ENCODE results near the gene NANOS3.

NANOS3 gene

DNA sequence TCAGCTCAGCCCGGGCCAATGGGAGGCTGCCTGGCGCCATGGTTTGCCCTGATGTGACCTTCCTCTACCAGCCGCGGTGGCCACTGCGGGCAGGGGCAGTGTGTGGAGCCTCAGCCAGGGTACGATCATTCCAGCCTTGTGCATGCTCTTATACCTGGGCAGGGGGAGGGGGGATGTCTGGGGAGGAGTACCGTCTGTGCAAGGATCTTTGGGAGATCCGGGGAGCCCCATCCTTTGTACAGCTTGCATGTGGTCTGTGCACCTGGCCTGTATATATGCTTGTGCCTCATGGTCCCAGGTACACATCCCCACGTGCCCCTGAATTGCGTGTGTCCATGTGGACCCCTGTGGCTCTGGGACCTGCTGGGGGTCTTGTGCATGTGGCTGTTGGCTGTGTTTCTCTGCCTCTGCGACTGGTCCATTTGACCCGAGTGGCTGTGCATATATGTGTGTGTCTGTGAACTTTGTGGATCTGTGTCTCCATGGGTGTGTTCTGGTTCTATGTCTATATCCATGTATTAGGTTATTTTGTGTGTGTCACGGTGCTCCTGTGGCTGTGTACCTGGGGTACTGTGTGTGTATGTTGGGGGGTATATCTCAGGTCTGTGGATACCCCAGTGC is 12.8 kb upstream of the NANOS3 start:
- H3K4me2 ChIP-seq (ENCODE audit: insufficient read depth, low read length, poor library complexity, severe bottlenecking), result no peak overlapping the region

DNA sequence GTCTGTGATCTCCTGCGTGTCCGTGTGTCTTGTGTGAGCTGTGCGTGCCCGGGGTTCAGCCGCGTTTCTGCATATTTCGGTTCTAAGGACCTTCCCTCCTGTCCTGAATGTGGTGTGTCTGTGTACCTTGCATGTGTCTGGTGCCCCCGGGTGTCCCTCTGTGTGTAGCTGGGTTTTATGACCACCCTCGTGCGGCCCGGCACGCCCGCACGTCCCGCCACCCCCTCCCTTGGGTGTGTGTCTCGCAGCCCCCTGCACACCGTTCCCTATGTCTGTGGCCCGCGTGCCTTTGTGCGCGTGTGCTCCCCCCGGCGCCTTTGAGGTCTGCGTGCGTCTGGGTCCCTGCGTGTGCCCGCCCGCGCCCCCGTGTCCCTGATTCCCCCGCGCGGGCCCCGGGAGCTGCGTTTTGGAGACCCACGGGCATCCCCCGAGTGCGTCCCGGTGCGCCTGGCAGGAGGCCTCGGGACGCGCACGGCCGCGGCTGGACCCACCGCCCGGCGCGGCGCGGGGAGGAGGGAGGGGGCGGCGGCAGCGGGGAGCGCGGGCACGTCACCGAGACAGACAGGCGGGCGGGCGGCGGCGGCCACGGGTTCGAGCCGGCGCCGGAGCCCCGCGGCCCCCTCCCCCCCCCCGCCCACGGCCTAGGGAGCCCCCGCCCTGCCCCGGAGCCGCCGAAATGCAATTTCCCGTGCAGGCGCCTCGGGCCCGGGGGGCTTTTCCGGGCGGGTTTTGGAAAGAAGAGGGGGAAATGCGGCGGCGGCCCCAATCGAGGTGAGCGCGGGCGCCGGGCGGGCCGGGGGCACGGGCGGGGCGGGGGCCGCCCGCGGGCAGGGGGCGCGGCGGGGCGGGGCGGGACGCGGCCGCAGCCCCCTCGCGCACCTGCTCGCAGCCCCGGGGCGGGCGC is 12.0 kb upstream of the NANOS3 start:
- H3K27me3 ChIP-seq (ENCODE audit: control insufficient read depth in 3 of 3, insufficient read depth in 3 of 3, low read depth in 1 of 3, low read length in 3 of 3), result peaks cover 8 to 45% (median 43%) of the 10 kb centered on the region in 3 experiments
- H3K4me1 ChIP-seq (ENCODE audit: control insufficient read depth in 2 of 2, insufficient read depth in 1 of 2, low read depth in 1 of 2, low read length in 2 of 2), result peaks cover 12 to 13% of the 10 kb centered on the region in 2 donors
- peak overlapping the region; percentile 19 for H2BK15ac ChIP-seq (ENCODE audit: low read length)
- peak overlapping the region in 1 of 2 donors; percentile 43 for H3K4me3 ChIP-seq (ENCODE audit: low read length in 2 of 2)
- H4K91ac ChIP-seq (ENCODE audit: low read depth, low read length, poor library complexity), result no peak overlapping the region
- H3K9me3 ChIP-seq (replicated peaks in 1 of 2; ENCODE audit: control insufficient read depth in 2 of 2, insufficient read depth in 1 of 2, low read depth in 1 of 2, low read length in 2 of 2), result peaks cover 0 to 4% of the 10 kb centered on the region in 2 donors
- H3K27ac ChIP-seq (replicated peaks; ENCODE audit: low read length), result no peak overlapping the region
- no peaks in the 10 kb centered on the region for H3K36me3 ChIP-seq (replicated peaks in 1 of 2; ENCODE audit: control insufficient read depth in 2 of 2, insufficient read depth in 2 of 2, low read length in 2 of 2)
- H3K79me1 ChIP-seq (ENCODE audit: low read depth, low read length), result peaks cover 4% of the 10 kb centered on the region
- H2BK5ac ChIP-seq (ENCODE audit: low read length), result peak overlapping the region; percentile 87
- peak overlapping the region; percentile 93 for H2AFZ ChIP-seq (ENCODE audit: low read length)
- no CpG with 5 or more reads among the region's 113 CpGs for WGBS, 2 donors (ENCODE audit: extremely low coverage in 2 of 2, insufficient read length in 2 of 2, insufficient replicate concordance in 1 of 2)
- no peak overlapping the region for H4K8ac ChIP-seq (ENCODE audit: low read depth, low read length)
- H2BK120ac ChIP-seq (ENCODE audit: low read depth, low read length), result no peak overlapping the region
- no peak for DNase-seq (ENCODE audit: low spot score)
- peak overlapping the region; percentile 99 for H3K23ac ChIP-seq (ENCODE audit: low read depth, low read length, poor library complexity)
- H3K18ac ChIP-seq (ENCODE audit: low read length), result peak overlapping the region; percentile 93
- H2BK12ac ChIP-seq (ENCODE audit: low read length), result peak overlapping the region; percentile 73
- H3K9ac ChIP-seq (ENCODE audit: low read depth, low read length, poor library complexity), result no peak overlapping the region
- peak overlapping the region; percentile 10 for H2AK5ac ChIP-seq (ENCODE audit: low read depth, low read length)
- H3K4ac ChIP-seq (ENCODE audit: low read length), result peak overlapping the region; percentile 93
- peak overlapping the region; percentile 63 for H3K14ac ChIP-seq (ENCODE audit: low read length)
- peak overlapping the region; percentile 80 for H3K4me2 ChIP-seq (ENCODE audit: insufficient read depth, low read length, poor library complexity, severe bottlenecking)

More for the DNA sequence above, 12.8 kb upstream of the NANOS3 start:
- H3K27ac ChIP-seq (replicated peaks; ENCODE audit: low read length), result no peak overlapping the region
- no peak overlapping the region for H2BK12ac ChIP-seq (ENCODE audit: low read length)
- peak overlapping the region; percentile 63 for H3K14ac ChIP-seq (ENCODE audit: low read length)
- H3K9me3 ChIP-seq (replicated peaks in 1 of 2; ENCODE audit: control insufficient read depth in 2 of 2, insufficient read depth in 1 of 2, low read depth in 1 of 2, low read length in 2 of 2), result peaks cover 0 to 4% of the 10 kb centered on the region in 2 donors
- H3K4me3 ChIP-seq (ENCODE audit: low read length in 2 of 2), result no peak overlapping the region
- H3K4ac ChIP-seq (ENCODE audit: low read length), result peak overlapping the region; percentile 93
- peak overlapping the region; percentile 93 for H3K18ac ChIP-seq (ENCODE audit: low read length)
- WGBS, 2 donors (ENCODE audit: extremely low coverage in 2 of 2, insufficient read length in 2 of 2, insufficient replicate concordance in 1 of 2), result no CpG with 5 or more reads among the region's 13 CpGs
- peak overlapping the region; percentile 57 for H3K23ac ChIP-seq (ENCODE audit: low read depth, low read length, poor library complexity)
- DNase-seq (ENCODE audit: low spot score), result no peak
- peaks cover 12 to 15% of the 10 kb centered on the region in 2 donors for H3K4me1 ChIP-seq (ENCODE audit: control insufficient read depth in 2 of 2, insufficient read depth in 1 of 2, low read depth in 1 of 2, low read length in 2 of 2)
- no peak overlapping the region for H2BK120ac ChIP-seq (ENCODE audit: low read depth, low read length)
- peak overlapping the region; percentile 19 for H2BK15ac ChIP-seq (ENCODE audit: low read length)
- H2AK5ac ChIP-seq (ENCODE audit: low read depth, low read length), result peak overlapping the region; percentile 10
- H4K8ac ChIP-seq (ENCODE audit: low read depth, low read length), result no peak overlapping the region
- H3K27me3 ChIP-seq (ENCODE audit: control insufficient read depth in 3 of 3, insufficient read depth in 3 of 3, low read depth in 1 of 3, low read length in 3 of 3), result peaks cover 8 to 45% (median 43%) of the 10 kb centered on the region in 3 experiments
- H3K79me1 ChIP-seq (ENCODE audit: low read depth, low read length), result peaks cover 4% of the 10 kb centered on the region
- no peaks in the 10 kb centered on the region for H3K36me3 ChIP-seq (replicated peaks in 1 of 2; ENCODE audit: control insufficient read depth in 2 of 2, insufficient read depth in 2 of 2, low read length in 2 of 2)
- H2BK5ac ChIP-seq (ENCODE audit: low read length), result peak overlapping the region; percentile 87
- no peak overlapping the region for H4K91ac ChIP-seq (ENCODE audit: low read depth, low read length, poor library complexity)
- peak overlapping the region; percentile 77 for H2AFZ ChIP-seq (ENCODE audit: low read length)
- no peak overlapping the region for H3K9ac ChIP-seq (ENCODE audit: low read depth, low read length, poor library complexity)

DNA sequence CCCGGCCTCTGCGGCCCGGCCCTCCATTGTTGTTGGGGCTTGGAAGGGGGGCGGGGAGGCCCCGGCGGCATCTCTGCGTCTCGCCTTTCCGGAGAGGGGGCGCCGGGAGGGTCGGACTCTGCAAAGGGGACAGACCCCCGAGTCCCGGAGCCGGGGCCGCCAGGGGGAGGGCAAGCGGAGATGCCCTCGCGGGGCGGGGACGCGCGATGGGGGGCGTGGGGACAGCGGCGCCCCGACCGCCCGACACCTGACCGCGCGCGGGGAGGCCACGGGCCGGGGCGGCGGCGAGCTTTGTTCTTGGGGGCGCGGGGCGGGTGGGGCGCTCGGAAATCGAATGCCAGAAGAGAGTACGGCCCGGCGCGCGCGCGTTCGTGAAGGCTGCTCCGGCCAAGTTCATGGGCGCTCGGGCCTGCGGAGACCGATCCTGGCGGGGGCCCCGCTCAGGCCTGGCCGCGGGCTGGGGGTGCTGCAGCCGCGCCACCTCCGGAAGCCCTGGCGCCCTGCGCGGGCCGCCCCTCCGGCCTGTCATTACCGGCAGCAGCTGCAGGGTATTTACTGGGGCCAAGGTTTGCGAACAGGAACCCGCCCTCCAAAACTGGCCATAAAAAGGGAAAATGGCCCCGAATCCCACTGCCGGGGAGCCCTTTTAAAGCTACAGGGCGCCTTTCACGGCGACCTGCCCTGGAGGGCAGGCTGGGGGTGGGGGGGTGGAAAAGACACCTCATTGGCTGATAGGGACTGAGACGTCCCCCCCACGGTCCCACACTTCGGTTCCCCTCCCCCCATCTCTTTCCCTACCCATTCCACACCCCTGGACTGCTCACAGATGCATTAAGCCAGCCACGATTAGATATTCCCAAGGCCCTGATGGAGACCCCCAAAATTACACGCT is 11.1 kb upstream of the NANOS3 start:
- no peak for DNase-seq (ENCODE audit: low spot score)
- Histone ChIP-seq H3K27me3 (ENCODE audit: control insufficient read depth in 3 of 3, insufficient read depth in 3 of 3, low read depth in 1 of 3, low read length in 3 of 3) (peaks cover 8 to 49% (median 43%) of the 10 kb centered on the region in 3 experiments), H2AK5ac (ENCODE audit: low read depth, low read length) (peak overlapping the region; percentile 56)

More for the DNA sequence above, 11.1 kb upstream of the NANOS3 start:
- peak overlapping the region; percentile 3 for H2BK5ac ChIP-seq (ENCODE audit: low read length)
- H3K9me3 ChIP-seq (replicated peaks in 1 of 2; ENCODE audit: control insufficient read depth in 2 of 2, insufficient read depth in 1 of 2, low read depth in 1 of 2, low read length in 2 of 2), result peaks cover 0 to 4% of the 10 kb centered on the region in 2 donors
- H3K14ac ChIP-seq (ENCODE audit: low read length), result peak overlapping the region; percentile 58
- peak overlapping the region; percentile 78 for H3K4ac ChIP-seq (ENCODE audit: low read length)
- H2AFZ ChIP-seq (ENCODE audit: low read length), result peak overlapping the region; percentile 93
- peak overlapping the region; percentile 80 for H3K4me2 ChIP-seq (ENCODE audit: insufficient read depth, low read length, poor library complexity, severe bottlenecking)
- no peak overlapping the region for H4K8ac ChIP-seq (ENCODE audit: low read depth, low read length)
- no peak overlapping the region for H3K27ac ChIP-seq (replicated peaks; ENCODE audit: low read length)
- peaks cover 12 to 13% of the 10 kb centered on the region in 2 donors for H3K4me1 ChIP-seq (ENCODE audit: control insufficient read depth in 2 of 2, insufficient read depth in 1 of 2, low read depth in 1 of 2, low read length in 2 of 2)
- H2BK12ac ChIP-seq (ENCODE audit: low read length), result peak overlapping the region; percentile 42
- H4K91ac ChIP-seq (ENCODE audit: low read depth, low read length, poor library complexity), result peak overlapping the region; percentile 92
- peak overlapping the region; percentile 71 for H3K18ac ChIP-seq (ENCODE audit: low read length)
- WGBS, 2 donors (ENCODE audit: extremely low coverage in 2 of 2, insufficient read length in 2 of 2, insufficient replicate concordance in 1 of 2), result no CpG with 5 or more reads among the region's 82 CpGs
- H3K23ac ChIP-seq (ENCODE audit: low read depth, low read length, poor library complexity), result peak overlapping the region; percentile 1
- peaks cover 4% of the 10 kb centered on the region for H3K79me1 ChIP-seq (ENCODE audit: low read depth, low read length)
- peak overlapping the region; percentile 43 to 69 for H3K4me3 ChIP-seq (ENCODE audit: low read length in 2 of 2)
- H3K9ac ChIP-seq (ENCODE audit: low read depth, low read length, poor library complexity), result peak overlapping the region; percentile 60
- no peak overlapping the region for H2BK15ac ChIP-seq (ENCODE audit: low read length)
- H2BK120ac ChIP-seq (ENCODE audit: low read depth, low read length), result peak overlapping the region; percentile 39
- H3K36me3 ChIP-seq (replicated peaks in 1 of 2; ENCODE audit: control insufficient read depth in 2 of 2, insufficient read depth in 2 of 2, low read length in 2 of 2), result no peaks in the 10 kb centered on the region

Measured in neuronal stem cell (in vitro differentiated cells).